Large intestine (tissue), 3 donors: Measurements from ENCODE around the gene RIOK1. TPM values are rescaled to one million over a fixed set of nuclear protein-coding genes. Genes with fewer than 3 reads are reported as not detected.

Experiments used
- DNase-seq, 2 donors: peaks; one replicate each; pipeline versions ENCODE4 v3.0.0 to v3.0.0-alpha.2; 2013
- H3K27ac ChIP-seq: one replicate; pipeline ENCODE4 v1.5.1; 2013; ENCODE audit warnings: low read length
- H3K27me3 ChIP-seq: 2 replicates; pipeline ENCODE4 v1.6.1; 2013; ENCODE audit warnings: low read length; ENCODE audit not compliant: control insufficient read depth, insufficient read depth
- H3K36me3 ChIP-seq: 2 replicates; pipeline ENCODE4 v1.6.1; 2013; ENCODE audit warnings: low read length; ENCODE audit not compliant: control insufficient read depth, insufficient read depth
- H3K4me1 ChIP-seq: one replicate; pipeline ENCODE4 v1.6.1; 2013; ENCODE audit warnings: low read length; ENCODE audit not compliant: control insufficient read depth, insufficient read depth
- H3K4me3 ChIP-seq: one replicate; pipeline ENCODE4 v1.5.1; 2013; ENCODE audit warnings: low read length
- H3K9me3 ChIP-seq: one replicate; pipeline ENCODE4 v1.6.1; 2013; ENCODE audit warnings: mild to moderate bottlenecking, low read depth, low read length, moderate library complexity; ENCODE audit not compliant: control insufficient read depth
- WGBS: methylation state at CpG from one replicate; pipeline ENCODE4 v1.1.5; 2013; ENCODE audit warnings: low lambda C conversion rate; ENCODE audit not compliant: insufficient coverage; 5-methylcytosine and 5-hydroxymethylcytosine counted together
- polyA plus RNA-seq: library from polyadenylated mRNA; unstranded; fragments of 120-200 nt; gene quantifications from one replicate; pipeline ENCODE4 v1.2.1, GENCODE V29; 2013

The RIOK1 gene
- polyA plus RNA-seq, 1 donor, result 22.9 TPM

DNA sequence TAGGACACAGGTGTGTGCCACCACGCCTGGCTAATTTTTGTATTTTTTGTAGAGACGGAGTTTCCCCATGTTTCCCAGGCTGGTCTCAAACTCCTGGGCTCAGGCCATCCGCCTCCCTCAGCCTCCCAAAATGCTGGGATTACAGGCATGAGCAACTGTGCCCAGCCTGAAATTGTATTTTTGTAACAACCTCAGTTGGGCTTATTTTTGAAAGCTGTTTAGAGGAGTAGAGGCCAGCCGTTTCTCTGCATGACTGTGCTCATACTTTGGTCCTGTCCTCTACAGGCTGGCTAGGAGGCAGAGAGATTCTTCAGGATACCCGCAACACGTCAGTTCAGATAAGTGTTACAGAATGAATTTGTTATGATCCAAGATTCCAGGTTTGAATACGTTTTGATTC is 22.2 kb upstream of the RIOK1 start:
- Histone ChIP-seq H3K4me3 (no peak overlapping the region), H3K27ac (no peak overlapping the region), H3K27me3 (no peaks in the 10 kb centered on the region), H3K36me3 (no peaks in the 10 kb centered on the region), H3K4me1 (no peaks in the 10 kb centered on the region), H3K9me3 (no peaks in the 10 kb centered on the region)
- WGBS, result 100% methylated on average over 1 of the region's 7 CpGs
- DNase-seq, result no peak

DNA sequence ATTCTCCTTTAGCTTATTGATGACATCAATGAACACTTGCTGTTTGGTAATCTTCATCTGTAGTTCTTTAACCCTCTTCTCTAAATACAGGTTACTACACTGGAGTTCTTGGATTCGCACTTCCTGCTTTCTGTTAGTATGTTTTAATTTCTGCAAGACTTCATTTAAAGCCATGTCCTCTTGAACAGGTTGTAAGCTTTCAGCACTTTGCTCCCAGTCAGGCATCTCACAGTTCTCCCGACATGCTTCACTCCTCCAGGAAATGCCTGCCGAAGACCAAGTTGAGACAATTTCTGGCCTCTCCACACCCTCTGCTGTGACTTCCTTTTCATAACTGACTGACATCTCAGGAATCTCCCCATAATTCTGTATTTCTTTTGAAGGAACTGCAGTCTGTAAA is 15.9 kb upstream of the RIOK1 start:
- Histone ChIP-seq H3K36me3 (no peaks in the 10 kb centered on the region), H3K27ac (no peak overlapping the region), H3K4me1 (no peaks in the 10 kb centered on the region), H3K27me3 (no peaks in the 10 kb centered on the region), H3K9me3 (no peaks in the 10 kb centered on the region), H3K4me3 (no peak overlapping the region)
- no CpG with 5 or more reads among the region's 3 CpGs for WGBS
- peak; percentile 53 to 74 for DNase-seq

DNA sequence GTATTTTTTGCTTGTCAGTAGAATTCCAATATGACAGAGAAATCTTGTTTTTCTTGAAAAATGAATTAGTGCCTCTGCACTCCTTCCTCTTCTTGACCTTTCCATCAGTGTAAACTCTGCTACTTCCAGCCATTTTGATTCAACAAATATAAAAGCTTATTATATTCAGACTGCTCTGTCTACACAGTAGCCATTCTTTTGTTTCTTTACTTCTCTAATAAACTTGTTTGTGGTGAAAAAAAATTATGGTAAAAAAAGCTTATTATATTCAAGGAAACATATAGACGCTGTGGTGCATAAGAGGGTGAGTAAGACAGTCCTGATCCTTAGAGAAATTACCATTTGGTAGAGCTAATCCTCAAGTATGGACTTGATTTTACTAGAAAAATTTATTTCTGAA is 11.6 kb upstream of the RIOK1 start:
- H3K36me3 ChIP-seq, result no peaks in the 10 kb centered on the region
- no peak for DNase-seq
- H3K27me3 ChIP-seq, result no peaks in the 10 kb centered on the region
- H3K4me1 ChIP-seq, result no peaks in the 10 kb centered on the region
- H3K4me3 ChIP-seq, result no peak overlapping the region
- 80% methylated on average over 1 of the region's 1 CpG for WGBS
- H3K27ac ChIP-seq, result no peak overlapping the region
- H3K9me3 ChIP-seq, result no peaks in the 10 kb centered on the region

DNA sequence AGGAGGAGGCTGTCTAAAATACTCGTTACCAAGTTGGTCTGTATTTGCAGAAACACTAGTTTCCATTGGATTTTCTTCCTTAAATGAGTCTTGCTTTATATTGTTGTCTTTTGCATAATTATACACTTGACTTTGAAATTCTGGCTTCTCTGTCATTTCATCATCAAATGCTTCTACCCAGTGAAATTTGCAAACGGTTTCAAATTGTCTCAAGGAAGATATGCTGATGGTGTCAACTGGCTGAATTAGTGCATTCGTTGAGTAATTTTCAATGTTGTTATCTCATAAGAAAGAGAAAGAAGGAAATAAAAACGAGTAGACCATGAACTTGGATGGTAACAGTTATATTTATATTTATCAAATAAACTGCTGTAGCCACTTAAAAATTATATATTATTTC is 10.9 kb upstream of the RIOK1 start:
- no peak overlapping the region for H3K27ac ChIP-seq
- DNase-seq, result no peak
- no peaks in the 10 kb centered on the region for H3K4me1 ChIP-seq
- H3K4me3 ChIP-seq, result no peak overlapping the region
- no peaks in the 10 kb centered on the region for H3K9me3 ChIP-seq
- no peaks in the 10 kb centered on the region for H3K27me3 ChIP-seq
- H3K36me3 ChIP-seq, result no peaks in the 10 kb centered on the region
- WGBS, result 42% methylated on average over 2 of the region's 4 CpGs

DNA sequence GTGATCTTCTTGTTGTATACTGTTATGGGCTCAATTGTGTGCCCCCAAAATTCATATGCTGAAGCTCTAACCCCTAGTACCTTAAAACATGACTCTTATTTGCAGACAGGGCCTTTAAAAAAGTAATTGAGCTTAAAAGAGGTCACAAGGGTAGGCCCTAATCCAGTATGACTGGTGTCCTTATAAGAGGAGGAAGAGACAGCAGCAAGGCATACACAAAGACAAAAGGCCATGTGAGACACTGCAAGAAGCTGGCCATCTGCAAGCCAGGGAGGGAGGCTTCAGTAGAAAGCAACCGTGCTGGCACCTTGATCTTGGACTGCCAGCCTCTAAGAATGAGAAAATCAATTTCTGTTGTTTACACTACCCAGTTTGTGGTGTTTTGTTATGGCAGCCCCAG is 8.5 kb upstream of the RIOK1 start:
- Histone ChIP-seq H3K4me3 (no peak overlapping the region), H3K4me1 (no peaks in the 10 kb centered on the region), H3K27ac (no peak overlapping the region), H3K27me3 (no peaks in the 10 kb centered on the region), H3K9me3 (no peaks in the 10 kb centered on the region), H3K36me3 (no peaks in the 10 kb centered on the region)
- no peak for DNase-seq
- WGBS, result no CpG with 5 or more reads among the region's 1 CpG

DNA sequence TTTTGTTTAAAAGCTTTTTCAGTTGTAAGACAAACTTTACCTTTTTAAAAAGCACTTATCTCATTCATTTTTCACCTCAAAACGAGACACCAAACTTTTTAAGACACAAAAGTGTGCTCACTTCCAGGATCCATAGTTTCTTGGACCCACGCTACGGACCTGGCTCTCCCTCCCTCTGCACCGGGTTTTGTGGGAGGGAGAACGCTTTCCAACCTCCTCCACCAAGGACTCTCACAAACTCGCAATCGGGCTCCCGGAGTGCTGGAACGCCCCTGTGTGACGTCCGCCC is 502 bp upstream of the RIOK1 start:
- Histone ChIP-seq H3K36me3 (peaks cover 8% of the 10 kb centered on the region), H3K4me3 (peak overlapping the region; percentile 78), H3K4me1 (peaks cover 19% of the 10 kb centered on the region), H3K9me3 (no peaks in the 10 kb centered on the region), H3K27me3 (no peaks in the 10 kb centered on the region), H3K27ac (peak overlapping the region; percentile 96)
- DNase-seq, result peak in 1 of 2 donors; percentile 73
- WGBS, result 0% methylated on average over 1 of the region's 11 CpGs

DNA sequence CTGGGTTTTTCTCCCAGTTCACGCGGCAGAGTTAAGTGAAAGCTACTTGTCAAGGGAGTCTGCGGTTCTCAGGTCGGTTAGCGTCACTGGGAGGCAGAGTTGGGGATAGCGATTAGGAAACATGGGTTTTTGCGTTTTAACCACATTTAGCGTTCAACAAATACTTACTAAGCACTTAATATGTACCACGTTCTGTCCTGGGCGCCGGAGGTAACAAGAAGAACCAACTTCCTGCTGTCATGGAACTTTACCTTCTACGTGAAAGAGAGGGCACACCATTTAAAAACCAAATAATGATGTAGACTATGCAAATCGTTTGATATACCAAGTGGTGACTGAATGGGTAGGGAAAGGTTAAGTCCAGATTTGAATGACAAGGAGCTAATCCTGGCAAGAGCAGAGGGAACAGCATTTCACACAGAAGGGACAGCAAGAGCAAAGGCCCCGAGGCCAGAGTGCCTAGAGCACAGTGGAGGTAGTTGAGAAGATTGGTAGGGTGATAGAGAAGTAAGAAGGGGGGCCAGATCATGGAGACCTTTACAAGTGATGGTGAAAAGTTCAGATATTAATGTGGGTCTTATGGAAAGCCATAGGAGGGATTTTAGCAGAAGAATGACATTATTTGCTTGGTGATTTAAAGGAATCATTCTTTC is 744 bp downstream of the RIOK1 start:
- DNase-seq, result no peak
- H3K27me3 ChIP-seq, result no peaks in the 10 kb centered on the region
- H3K27ac ChIP-seq, result peak overlapping the region; percentile 96
- peaks cover 19% of the 10 kb centered on the region for H3K4me1 ChIP-seq
- no peaks in the 10 kb centered on the region for H3K9me3 ChIP-seq
- 0% methylated on average over 3 of the region's 14 CpGs for WGBS
- peaks cover 15% of the 10 kb centered on the region for H3K36me3 ChIP-seq
- peak overlapping the region; percentile 78 for H3K4me3 ChIP-seq

DNA sequence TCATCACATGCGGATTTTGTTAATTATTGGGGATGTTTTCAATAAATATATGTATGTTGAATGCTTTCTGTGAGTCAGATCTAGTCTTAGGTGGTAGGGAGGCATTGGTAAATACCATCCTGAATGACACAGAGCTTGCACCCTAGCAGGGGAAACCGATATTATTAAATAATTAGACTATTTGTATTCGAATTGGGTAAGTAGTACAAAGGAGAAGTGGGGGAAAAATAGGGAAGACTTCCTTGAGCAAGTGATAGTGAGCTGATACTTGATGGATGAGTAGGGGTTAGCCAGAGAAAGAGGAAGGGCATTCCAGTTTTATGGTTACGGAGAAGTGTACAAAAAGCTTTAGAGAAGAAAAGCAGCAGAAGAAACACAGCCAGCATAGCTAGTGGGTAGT is 1.5 kb downstream of the RIOK1 start:
- Histone ChIP-seq H3K27ac (no peak overlapping the region), H3K27me3 (no peaks in the 10 kb centered on the region), H3K9me3 (no peaks in the 10 kb centered on the region), H3K4me3 (no peak overlapping the region), H3K4me1 (peaks cover 19% of the 10 kb centered on the region), H3K36me3 (peaks cover 22% of the 10 kb centered on the region)
- WGBS, result 80% methylated on average over 1 of the region's 4 CpGs
- no peak for DNase-seq

DNA sequence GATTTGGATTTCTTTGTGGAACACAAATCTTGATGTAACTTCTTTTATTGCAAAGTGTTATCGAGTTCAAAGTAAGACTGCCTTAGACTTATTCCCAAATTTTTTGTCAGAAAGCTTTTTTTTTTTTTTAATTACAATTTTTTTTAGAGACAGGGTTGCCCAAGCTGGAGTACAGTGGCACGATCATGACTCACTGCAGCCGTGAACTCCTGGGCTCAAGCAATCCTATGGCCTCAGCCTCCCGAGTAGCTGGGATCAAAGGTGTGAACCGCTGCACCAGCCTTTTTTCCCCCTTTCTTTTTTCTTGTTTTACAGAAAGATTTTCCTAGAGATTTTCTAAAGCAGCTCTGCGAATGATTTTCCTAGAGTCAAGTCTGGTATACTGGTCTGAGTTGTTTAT is 2.8 kb downstream of the RIOK1 start:
- 56% methylated on average over 2 of the region's 6 CpGs for WGBS
- Histone ChIP-seq H3K27ac (no peak overlapping the region), H3K9me3 (no peaks in the 10 kb centered on the region), H3K4me3 (no peak overlapping the region), H3K36me3 (peaks cover 25% of the 10 kb centered on the region), H3K4me1 (peaks cover 19% of the 10 kb centered on the region), H3K27me3 (no peaks in the 10 kb centered on the region)
- peak in 1 of 2 donors; percentile 57 for DNase-seq

DNA sequence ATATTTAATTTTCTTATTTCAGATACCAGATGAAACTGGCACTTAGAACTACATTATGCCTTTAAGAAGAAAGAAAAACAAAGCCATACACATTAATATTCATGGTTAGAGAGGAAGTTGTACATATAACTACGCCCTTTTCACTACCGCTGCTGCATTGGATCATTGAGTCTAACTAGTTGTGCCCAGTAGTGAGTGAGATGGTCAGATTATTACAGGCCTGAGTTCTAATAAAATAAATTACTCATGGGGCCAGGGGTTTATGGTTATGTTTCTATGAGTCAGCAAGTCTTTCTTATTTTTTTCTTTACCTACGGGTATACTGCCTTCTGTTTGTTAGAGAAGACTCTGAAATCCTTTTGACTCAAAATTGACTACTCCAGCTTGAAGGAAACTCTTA is 11.5 kb downstream of the RIOK1 start:
- DNase-seq, result no peak
- Histone ChIP-seq H3K9me3 (no peaks in the 10 kb centered on the region), H3K4me3 (no peak overlapping the region), H3K4me1 (no peaks in the 10 kb centered on the region), H3K27ac (no peak overlapping the region), H3K36me3 (peaks cover 64% of the 10 kb centered on the region), H3K27me3 (no peaks in the 10 kb centered on the region)
- no CpG with 5 or more reads among the region's 3 CpGs for WGBS

DNA sequence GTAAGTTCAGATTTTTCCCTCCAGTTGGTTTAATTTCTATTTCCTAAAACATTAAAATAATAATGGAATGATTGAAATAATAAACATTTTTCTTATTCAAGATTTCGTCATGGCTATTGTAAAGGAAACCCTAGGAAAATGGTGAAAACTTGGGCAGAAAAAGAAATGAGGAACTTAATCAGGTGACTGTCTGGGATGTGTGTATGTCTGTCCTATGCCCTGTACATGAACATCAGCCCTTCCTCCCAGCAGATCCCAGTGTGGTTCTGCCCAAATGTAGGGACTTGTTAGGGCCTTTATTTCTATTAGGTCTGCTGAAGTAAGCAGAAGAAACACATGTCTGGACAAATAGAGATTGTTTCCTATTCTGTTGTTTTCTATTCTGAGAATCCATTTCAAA is 13.1 kb downstream of the RIOK1 start:
- Histone ChIP-seq H3K4me3 (no peak overlapping the region), H3K9me3 (no peaks in the 10 kb centered on the region), H3K36me3 (peaks cover 70% of the 10 kb centered on the region), H3K27ac (no peak overlapping the region), H3K27me3 (no peaks in the 10 kb centered on the region), H3K4me1 (no peaks in the 10 kb centered on the region)
- DNase-seq, result no peak
- WGBS, result no CpG with 5 or more reads among the region's 1 CpG
